WTC11 (cell line): Measurements from ENCODE around the gene RMDN3. TPM values are rescaled to one million over a fixed set of nuclear protein-coding genes. Genes with fewer than 3 reads are reported as not detected.

ENCODE experiments used
- ATAC-seq: fragments of 200-7000 bp; cut with Tn5 transposase; 2 replicates; pipeline ENCODE4 v1.10.0; 2021; ENCODE audit warnings: mild to moderate bottlenecking, moderate library complexity
- CTCF ChIA-PET: fragments of 300-600 bp; sonication (Branson Sonifier 250); formaldehyde crosslinking; loops from one replicate; lab custom pipeline; 2021; ENCODE audit warnings: antibody characterized with exemption; lab: Charles Lee
- POLR2A ChIA-PET: fragments of 350-600 bp; sonication (Branson Sonifier 250); formaldehyde crosslinking; loops from one replicate; lab custom pipeline; 2021; ENCODE audit warnings: antibody characterized with exemption; lab: Charles Lee
- DNase-seq: peaks from one replicate; pipeline ENCODE4 v3.0.0; 2021; ENCODE audit warnings: low spot score
- H3K27ac Mint-ChIP-seq: 2 replicates; pipeline ENCODE4 v1.8.0; 2021; ENCODE audit warnings: mixed read lengths
- H3K27me3 Mint-ChIP-seq: 2 replicates; pipeline ENCODE4 v1.8.0; 2021; ENCODE audit warnings: low read depth, mild to moderate bottlenecking, moderate library complexity, mixed read lengths
- H3K36me3 Mint-ChIP-seq: 2 replicates; pipeline ENCODE4 v1.8.0; 2021; ENCODE audit warnings: mixed read lengths
- H3K4me1 Mint-ChIP-seq: 2 replicates; pipeline ENCODE4 v1.8.0; 2022; ENCODE audit warnings: mixed read lengths
- H3K4me3 Mint-ChIP-seq: 2 replicates; pipeline ENCODE4 v1.8.0; 2021; ENCODE audit warnings: mild to moderate bottlenecking, moderate library complexity, mixed read lengths
- H3K9me3 Mint-ChIP-seq: 2 replicates; pipeline ENCODE4 v1.8.0; 2021; ENCODE audit warnings: mixed read lengths
- ATF3 ChIP-seq: sonication (generic); formaldehyde crosslinking; conservative IDR thresholded peaks from 2 replicates; pipeline ENCODE4 v1.8.1; 2022; ENCODE audit warnings: mild to moderate bottlenecking, missing genetic modification reagents
- CREB1 ChIP-seq: sonication (generic); formaldehyde crosslinking; IDR thresholded peaks from 2 replicates; pipeline ENCODE4 v1.8.0; 2023; ENCODE audit warnings: mild to moderate bottlenecking, missing genetic modification reagents
- ELF4 ChIP-seq: sonication (generic); formaldehyde crosslinking; IDR thresholded peaks from 2 replicates; pipeline ENCODE4 v1.8.1; 2022; ENCODE audit warnings: low read depth, mild to moderate bottlenecking, moderate library complexity, missing genetic modification reagents
- HMGXB4 ChIP-seq: sonication (generic); formaldehyde crosslinking; IDR thresholded peaks from 2 replicates; pipeline ENCODE4 v1.8.1; 2023; ENCODE audit warnings: mild to moderate bottlenecking, moderate library complexity, missing genetic modification reagents
- MYBL2 ChIP-seq: sonication (generic); formaldehyde crosslinking; IDR thresholded peaks from 2 replicates; pipeline ENCODE4 v1.8.1; 2023; ENCODE audit warnings: mild to moderate bottlenecking, moderate library complexity, missing genetic modification reagents
- NFE2L1 ChIP-seq: sonication (generic); formaldehyde crosslinking; IDR thresholded peaks from 2 replicates; pipeline ENCODE4 v1.8.1; 2023; ENCODE audit warnings: missing genetic modification reagents
- NR2C2 ChIP-seq: sonication (generic); formaldehyde crosslinking; IDR thresholded peaks from 2 replicates; pipeline ENCODE4 v1.8.0; 2022; ENCODE audit warnings: mild to moderate bottlenecking, missing genetic modification reagents
- SOX15 ChIP-seq: fragments of 250-450 bp; sonication (Bioruptor Pico); IDR thresholded peaks from 2 replicates; pipeline ENCODE4 v1.9.0; 2021; ENCODE audit warnings: mild to moderate bottlenecking
- ZNF281 ChIP-seq: sonication (generic); formaldehyde crosslinking; IDR thresholded peaks from 2 replicates; pipeline ENCODE4 v1.8.0; 2023; ENCODE audit warnings: mild to moderate bottlenecking, missing genetic modification reagents
- ZNF317 ChIP-seq: sonication (generic); formaldehyde crosslinking; IDR thresholded peaks from 2 replicates; pipeline ENCODE4 v1.8.1; 2023; ENCODE audit warnings: low read depth, mild to moderate bottlenecking, moderate library complexity, missing genetic modification reagents, borderline replicate concordance
- ZNF532 ChIP-seq: fragments of 250-450 bp; sonication (Bioruptor Pico); IDR thresholded peaks from 2 replicates; pipeline ENCODE4 v1.9.0; 2021; ENCODE audit warnings: mild to moderate bottlenecking, borderline replicate concordance
- ZSCAN18 ChIP-seq: fragments of 250-450 bp; sonication (Bioruptor Pico); IDR thresholded peaks from 2 replicates; pipeline ENCODE4 v2.1.2; 2022; ENCODE audit warnings: mild to moderate bottlenecking, moderate library complexity
- total RNA-seq: library from RNA; stranded (reverse); gene quantifications from 3 replicates; pipeline ENCODE4 v1.2.3, GENCODE V29; 2021

The RMDN3 gene
- total RNA-seq, 1 experiment from 2014 or later, result 22.8 TPM

- no peak overlapping the region for H3K27ac Mint-ChIP-seq
- ChIA-PET CTCF (interaction anchor here (0.5 to 7.8 kb wide), 12 partner anchors 16 to 304 kb away, joined by 3 to 60 read pairs (median 4); partner anchors contain the start of genes DNAJC17, VPS18 and ZFYVE19), POLR2A (interaction anchor here (0.5 to 1.2 kb wide), 2 partner anchors 8 to 20 kb away, joined by 3 to 4 read pairs; no protein-coding TSS in a partner anchor)
Observed at GRCh38 chr15:40766906-40767837, 12.1 kb upstream of the RMDN3 start.

GRCh38 chr15:40766194-40766815 is 11.3 kb upstream of the RMDN3 start:
- peaks cover 31% of the 10 kb centered on the region for H3K4me1 Mint-ChIP-seq
- no peaks in the 10 kb centered on the region for H3K9me3 Mint-ChIP-seq
- CTCF ChIA-PET, result interaction anchor here (0.7 to 7.8 kb wide), 8 partner anchors 17 to 283 kb away, joined by 3 to 60 read pairs (median 4); partner anchors contain the start of genes DNAJC17, VPS18 and ZFYVE19
- DNase-seq (no peak), ATAC-seq (no peak)
- H3K4me3 Mint-ChIP-seq, result peak overlapping the region; percentile 20; the same call in 1 of the 2 replicates
- POLR2A ChIA-PET, result interaction anchor here (2.4 kb wide), 1 partner anchor 128 kb away, joined by 9 read pairs; the partner anchor contains the start of gene VPS18
- H3K27ac Mint-ChIP-seq, result peak overlapping the region; percentile 68
- H3K36me3 Mint-ChIP-seq, result no peaks in the 10 kb centered on the region
- H3K27me3 Mint-ChIP-seq, result peaks cover 13% of the 10 kb centered on the region
- no peak for TF ChIP-seq ZSCAN18 (CRISPR knock-in tag)
- TF ChIP-seq ELF4 (CRISPR knock-in tag), result no peak
- TF ChIP-seq NFE2L1 (CRISPR knock-in tag), result no peak
- TF ChIP-seq ZNF281 (CRISPR knock-in tag), result no peak
- TF ChIP-seq SOX15 (CRISPR knock-in tag), result no peak
- no peak for TF ChIP-seq CREB1
- TF ChIP-seq ZNF317 (CRISPR knock-in tag), result no peak

More at GRCh38 chr15:40766906-40767837, 12.1 kb upstream of the RMDN3 start:
- TF ChIP-seq MYBL2 (CRISPR knock-in tag) (no peak), ZNF532 (CRISPR knock-in tag) (no peak), ATF3 (CRISPR knock-in tag) (no peak), HMGXB4 (no peak), NR2C2 (CRISPR knock-in tag) (no peak)
- ATAC-seq (no peak), DNase-seq (no peak)
- Mint-ChIP-seq H3K36me3 (no peaks in the 10 kb centered on the region; the same call in 1 of the 2 replicates), H3K4me1 (peaks cover 31% of the 10 kb centered on the region), H3K4me3 (no peak overlapping the region), H3K27me3 (peaks cover 11% of the 10 kb centered on the region), H3K9me3 (no peaks in the 10 kb centered on the region)
